GM12878 (cell line): Measurements from ENCODE around the gene PIWIL1. TPM values are rescaled to one million over a fixed set of nuclear protein-coding genes. Genes with fewer than 3 reads are reported as not detected.

Source experiments
- ATAC-seq: fragments of 200-7000 bp; cut with Tn5 transposase; 3 replicates; pipeline ENCODE4 v1.9.1; 2020; ENCODE audit warnings: mild to moderate bottlenecking, moderate library complexity
- BruUV-seq: library from RNA; stranded (reverse); fragments of 400-500 nt; replicated peaks from 2 replicates; lab custom pipeline; 2021; lab: Mats Ljungman, UMichigan
- CTCF ChIA-PET: fragments of 300-600 bp; sonication (Branson Sonifier 250); formaldehyde crosslinking; extraction: SDS; loops from one replicate; lab custom pipeline; 2021; ENCODE audit warnings: inconsistent platforms; lab: Yijun Ruan, JAX
- POLR2A ChIA-PET: fragments of 350-600 bp; formaldehyde crosslinking; extraction: SDS; loops from one replicate; lab custom pipeline; 2021; ENCODE audit warnings: inconsistent platforms; lab: Charles Lee
- RAD21 ChIA-PET: fragments of 300-600 bp; sonication (Branson Sonifier 250); formaldehyde crosslinking; loops from one replicate; lab custom pipeline; 2023; ENCODE audit warnings: antibody characterized with exemption; ENCODE audit not compliant: unreplicated experiment; lab: Charles Lee
- SMC1A ChIA-PET: fragments of 300-600 bp; sonication (Branson Sonifier 250); formaldehyde crosslinking; loops from one replicate; lab custom pipeline; 2023; ENCODE audit not compliant: unreplicated experiment, uncharacterized antibody; lab: Charles Lee
- DNase-seq: peaks from one replicate; pipeline ENCODE4 v3.0.0-alpha.2; 2011; ENCODE audit warnings: low read depth, low spot score
- FAIRE-seq: peaks from 3 replicates; lab custom pipeline; 2011; peaks lifted over from hg19 to GRCh38; lab: Jason Lieb, UNC
- H2AFZ ChIP-seq: 2 replicates; pipeline ENCODE4 v1.6.0; 2011; ENCODE audit warnings: low read depth, low read length, control low read depth; ENCODE audit not compliant: control insufficient read depth
- H3K27ac ChIP-seq: 2 replicates; pipeline ENCODE4 v1.5.1; 2011; ENCODE audit warnings: control low read depth; ENCODE audit not compliant: control insufficient read depth, insufficient read depth
- H3K27me3 ChIP-seq, 2 experiments: replicated peaks in 1 of 2; 2 replicates each; pipeline versions ENCODE4 v1.6.0 to v1.6.1; 2011; ENCODE audit warnings: low read length in 1 of 2; ENCODE audit not compliant: control insufficient read depth in 2 of 2, insufficient read depth in 2 of 2
- H3K36me3 ChIP-seq, 2 experiments: 2 replicates each; pipeline ENCODE4 v1.5.1; 2011; ENCODE audit warnings: low read length in 1 of 2; ENCODE audit not compliant: control insufficient read depth in 2 of 2, insufficient read depth in 2 of 2
- H3K4me1 ChIP-seq: 2 replicates; pipeline ENCODE4 v1.6.1; 2011; ENCODE audit warnings: mild to moderate bottlenecking, low read length, moderate library complexity, mixed read lengths; ENCODE audit not compliant: control insufficient read depth, insufficient read depth
- H3K4me2 ChIP-seq: 2 replicates; pipeline ENCODE4 v1.6.0; 2011; ENCODE audit warnings: control low read depth; ENCODE audit not compliant: control insufficient read depth, insufficient read depth
- H3K4me3 ChIP-seq: fragments of 200-600 bp; sonication (generic); 2 replicates; pipeline ENCODE4 v1.5.1; 2016
- H3K79me2 ChIP-seq: 2 replicates; pipeline ENCODE4 v1.6.0; 2011; ENCODE audit warnings: low read length; ENCODE audit not compliant: control insufficient read depth, insufficient read depth
- H3K9ac ChIP-seq: 2 replicates; pipeline ENCODE4 v1.8.0; 2011; ENCODE audit warnings: low read length, control low read depth, mixed read lengths; ENCODE audit not compliant: control insufficient read depth, insufficient read depth
- H3K9me3 ChIP-seq: replicated peaks from 3 replicates; pipeline ENCODE4 v1.5.1; 2011; ENCODE audit warnings: mild to moderate bottlenecking, low read length; ENCODE audit not compliant: control insufficient read depth, insufficient read depth
- H4K20me1 ChIP-seq: 2 replicates; pipeline ENCODE4 v1.6.0; 2011; ENCODE audit not compliant: control insufficient read depth, insufficient read depth
- IKZF1 ChIP-seq: fragments of 450-650 bp; conservative IDR thresholded peaks from 2 replicates; pipeline ENCODE4 v1.6.1; 2017; ENCODE audit warnings: antibody characterized with exemption, mild to moderate bottlenecking
- MEF2B ChIP-seq: fragments of 450-650 bp; IDR thresholded peaks from 2 replicates; pipeline ENCODE4 v1.6.1; 2018; ENCODE audit warnings: mild to moderate bottlenecking, moderate library complexity; ENCODE audit not compliant: partially characterized antibody, poor library complexity, severe bottlenecking
- POLR2AphosphoS2 ChIP-seq: IDR thresholded peaks from 2 replicates; pipeline ENCODE4 v1.6.1; 2011; ENCODE audit warnings: low read depth, mild to moderate bottlenecking, low read length, improper control_type of control experiment, moderate library complexity
- RELA ChIP-seq: fragments of 450-650 bp; IDR thresholded peaks from 2 replicates; pipeline ENCODE4 v1.8.0; 2014; ENCODE audit warnings: borderline replicate concordance; ENCODE audit not compliant: partially characterized antibody
- TAF1 ChIP-seq: IDR thresholded peaks from 2 replicates; pipeline ENCODE4 v1.6.1; 2011; ENCODE audit warnings: mild to moderate bottlenecking, low read depth, low read length, borderline replicate concordance
- ZBTB11 ChIP-seq: fragments of 450-650 bp; formaldehyde crosslinking; IDR thresholded peaks from 2 replicates; pipeline ENCODE4 v1.5.0; 2022; ENCODE audit warnings: mild to moderate bottlenecking, missing genetic modification characterization
- WGBS: methylation state at CpG from one replicate; pipeline ENCODE4 v1.1.6; 2016; ENCODE audit warnings: low lambda C conversion rate; ENCODE audit not compliant: insufficient replicate concordance, insufficient coverage; ENCODE audit errors: missing lambda C conversion rate; 5-methylcytosine and 5-hydroxymethylcytosine counted together
- in situ Hi-C: fragments of 300-500 bp; cut with MboI; formaldehyde crosslinking; loops from 9 replicates; pipeline ENCODE4 v1.14.3; 2018; ENCODE audit warnings: mixed read lengths
- intact Hi-C: fragments of 100-400 bp; cut with micrococcal nuclease; formaldehyde crosslinking; loops from one replicate; pipeline ENCODE4 v1.14.2; 2022; ENCODE audit not compliant: unreplicated experiment
- polyA plus RNA-seq, 11 experiments: library from polyadenylated mRNA; depleted of rRNA in 4 of 11; unstranded in 6 of 11; stranded (reverse) in 5 of 11; fragments of >200 nt; fragmentation: Nextera tagmentation in 4 of 11; fragmentation: Illumina TruSeq in 1 of 11; extraction: Ambion mirVana in 4 of 11; extraction: Trizol in 1 of 11; gene quantifications; 1 replicate in 1 of 11; 2 replicates in 10 of 11; pipeline versions ENCODE4 v1.2.1 to v1.2.3, GENCODE V29; 2011 to 2016; ENCODE audit warnings: inconsistent platforms in 2 of 11, missing spikeins in 2 of 11, low read depth in 1 of 11
- total RNA-seq, 4 experiments: library from RNA; depleted of rRNA in 3 of 4; stranded (reverse); fragments of >200 nt in 3 of 4; fragmentation: Illumina TruSeq in 1 of 4; extraction: Trizol in 1 of 4; gene quantifications; 2 replicates each; pipeline versions ENCODE4 v1.2.1 to v1.2.3, GENCODE V29; 2013 to 2021
- TF ChIP-seq, protein P1 (sequence below): IDR thresholded peaks from 2 replicates; pipeline ENCODE4 v1.6.1; 2011; ENCODE audit warnings: borderline replicate concordance, low read depth, mild to moderate bottlenecking, moderate library complexity, low read length; ENCODE audit not compliant: insufficient read depth, poor library complexity, severe bottlenecking
- TF ChIP-seq, protein P2 (sequence below): fragments of 450-650 bp; IDR thresholded peaks from 2 replicates; pipeline ENCODE4 v1.6.1; 2016; ENCODE audit warnings: mild to moderate bottlenecking, moderate library complexity, borderline replicate concordance
- TF ChIP-seq, protein P3 (sequence below): fragments of 450-650 bp; IDR thresholded peaks from 2 replicates; pipeline ENCODE4 v1.6.1; 2018; ENCODE audit warnings: borderline replicate concordance, mild to moderate bottlenecking; ENCODE audit not compliant: partially characterized antibody

PIWIL1 gene
- total and polyA plus RNA-seq, 10 of the 15 experiments (the other 5 are each of a cell fraction or from before 2014, with no cell fraction given): not detected

GRCh38 chr12:130336723-130337487, 782 bp upstream of the PIWIL1 start:
- ChIA-PET SMC1A (no interaction called here), CTCF (interaction anchor here (1.0 to 1.6 kb wide), 3 partner anchors 10 to 378 kb away, joined by 3 read pairs; no protein-coding TSS in a partner anchor), POLR2A (no interaction called here), RAD21 (no interaction called here)
- H3K9ac ChIP-seq: no peak overlapping the region
- H3K27ac ChIP-seq: no peak overlapping the region
- in situ Hi-C loops: no loop called here
- H3K9me3 ChIP-seq: no peaks in the 10 kb centered on the region
- FAIRE-seq: no peak
- DNase-seq: no peak
- ATAC-seq: no peak
- BruUV-seq: no TSS peak
- H3K79me2 ChIP-seq: no peaks in the 10 kb centered on the region
- no peak overlapping the region for H3K4me2 ChIP-seq
- intact Hi-C loops: loop anchor here (5.0 kb wide), 1 partner anchor 310 kb away; no protein-coding TSS in a partner anchor
- H2AFZ ChIP-seq: no peak overlapping the region
- 85% methylated on average over 31 of the region's 33 CpGs for WGBS
- H3K4me3 ChIP-seq: no peak overlapping the region
- no peaks in the 10 kb centered on the region for H3K4me1 ChIP-seq
- no peaks in the 10 kb centered on the region for H3K27me3 ChIP-seq
- no peaks in the 10 kb centered on the region for H3K36me3 ChIP-seq
- no peaks in the 10 kb centered on the region for H4K20me1 ChIP-seq
- TF ChIP-seq IKZF1: no peak
- no peak for TF ChIP-seq POLR2AphosphoS2
- TF ChIP-seq, protein P1, sequence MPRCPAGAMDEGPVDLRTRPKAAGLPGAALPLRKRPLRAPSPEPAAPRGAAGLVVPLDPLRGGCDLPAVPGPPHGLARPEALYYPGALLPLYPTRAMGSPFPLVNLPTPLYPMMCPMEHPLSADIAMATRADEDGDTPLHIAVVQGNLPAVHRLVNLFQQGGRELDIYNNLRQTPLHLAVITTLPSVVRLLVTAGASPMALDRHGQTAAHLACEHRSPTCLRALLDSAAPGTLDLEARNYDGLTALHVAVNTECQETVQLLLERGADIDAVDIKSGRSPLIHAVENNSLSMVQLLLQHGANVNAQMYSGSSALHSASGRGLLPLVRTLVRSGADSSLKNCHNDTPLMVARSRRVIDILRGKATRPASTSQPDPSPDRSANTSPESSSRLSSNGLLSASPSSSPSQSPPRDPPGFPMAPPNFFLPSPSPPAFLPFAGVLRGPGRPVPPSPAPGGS: no peak
- TF ChIP-seq RELA: no peak
- TF ChIP-seq ZBTB11 (CRISPR knock-in tag): no peak
- TF ChIP-seq MEF2B: no peak
- TF ChIP-seq, protein P2, sequence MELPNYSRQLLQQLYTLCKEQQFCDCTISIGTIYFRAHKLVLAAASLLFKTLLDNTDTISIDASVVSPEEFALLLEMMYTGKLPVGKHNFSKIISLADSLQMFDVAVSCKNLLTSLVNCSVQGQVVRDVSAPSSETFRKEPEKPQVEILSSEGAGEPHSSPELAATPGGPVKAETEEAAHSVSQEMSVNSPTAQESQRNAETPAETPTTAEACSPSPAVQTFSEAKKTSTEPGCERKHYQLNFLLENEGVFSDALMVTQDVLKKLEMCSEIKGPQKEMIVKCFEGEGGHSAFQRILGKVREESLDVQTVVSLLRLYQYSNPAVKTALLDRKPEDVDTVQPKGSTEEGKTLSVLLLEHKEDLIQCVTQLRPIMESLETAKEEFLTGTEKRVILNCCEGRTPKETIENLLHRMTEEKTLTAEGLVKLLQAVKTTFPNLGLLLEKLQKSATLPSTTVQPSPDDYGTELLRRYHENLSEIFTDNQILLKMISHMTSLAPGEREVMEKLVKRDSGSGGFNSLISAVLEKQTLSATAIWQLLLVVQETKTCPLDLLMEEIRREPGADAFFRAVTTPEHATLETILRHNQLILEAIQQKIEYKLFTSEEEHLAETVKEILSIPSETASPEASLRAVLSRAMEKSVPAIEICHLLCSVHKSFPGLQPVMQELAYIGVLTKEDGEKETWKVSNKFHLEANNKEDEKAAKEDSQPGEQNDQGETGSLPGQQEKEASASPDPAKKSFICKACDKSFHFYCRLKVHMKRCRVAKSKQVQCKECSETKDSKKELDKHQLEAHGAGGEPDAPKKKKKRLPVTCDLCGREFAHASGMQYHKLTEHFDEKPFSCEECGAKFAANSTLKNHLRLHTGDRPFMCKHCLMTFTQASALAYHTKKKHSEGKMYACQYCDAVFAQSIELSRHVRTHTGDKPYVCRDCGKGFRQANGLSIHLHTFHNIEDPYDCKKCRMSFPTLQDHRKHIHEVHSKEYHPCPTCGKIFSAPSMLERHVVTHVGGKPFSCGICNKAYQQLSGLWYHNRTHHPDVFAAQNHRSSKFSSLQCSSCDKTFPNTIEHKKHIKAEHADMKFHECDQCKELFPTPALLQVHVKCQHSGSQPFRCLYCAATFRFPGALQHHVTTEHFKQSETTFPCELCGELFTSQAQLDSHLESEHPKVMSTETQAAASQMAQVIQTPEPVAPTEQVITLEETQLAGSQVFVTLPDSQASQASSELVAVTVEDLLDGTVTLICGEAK: no peak
- TF ChIP-seq, protein P3, sequence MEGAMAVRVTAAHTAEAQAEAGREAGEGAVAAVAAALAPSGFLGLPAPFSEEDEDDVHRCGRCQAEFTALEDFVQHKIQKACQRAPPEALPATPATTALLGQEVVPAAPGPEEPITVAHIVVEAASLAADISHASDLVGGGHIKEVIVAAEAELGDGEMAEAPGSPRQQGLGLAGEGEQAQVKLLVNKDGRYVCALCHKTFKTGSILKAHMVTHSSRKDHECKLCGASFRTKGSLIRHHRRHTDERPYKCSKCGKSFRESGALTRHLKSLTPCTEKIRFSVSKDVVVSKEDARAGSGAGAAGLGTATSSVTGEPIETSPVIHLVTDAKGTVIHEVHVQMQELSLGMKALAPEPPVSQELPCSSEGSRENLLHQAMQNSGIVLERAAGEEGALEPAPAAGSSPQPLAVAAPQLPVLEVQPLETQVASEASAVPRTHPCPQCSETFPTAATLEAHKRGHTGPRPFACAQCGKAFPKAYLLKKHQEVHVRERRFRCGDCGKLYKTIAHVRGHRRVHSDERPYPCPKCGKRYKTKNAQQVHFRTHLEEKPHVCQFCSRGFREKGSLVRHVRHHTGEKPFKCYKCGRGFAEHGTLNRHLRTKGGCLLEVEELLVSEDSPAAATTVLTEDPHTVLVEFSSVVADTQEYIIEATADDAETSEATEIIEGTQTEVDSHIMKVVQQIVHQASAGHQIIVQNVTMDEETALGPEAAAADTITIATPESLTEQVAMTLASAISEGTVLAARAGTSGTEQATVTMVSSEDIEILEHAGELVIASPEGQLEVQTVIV: no peak
- no peak for TF ChIP-seq TAF1
